Chondrocyte (in vitro differentiated cells): ENCODE data around the gene DLEC1. TPM values are rescaled to one million over a fixed set of nuclear protein-coding genes. Genes with fewer than 3 reads are reported as not detected.

Experiments
- DNase-seq: peaks from one replicate; pipeline ENCODE4 v3.0.0; 2021; ENCODE audit warnings: mixed read lengths, low spot score
- H3K27ac Mint-ChIP-seq: one replicate; pipeline ENCODE4 v1.8.0; 2021; ENCODE audit warnings: mild to moderate bottlenecking, moderate library complexity, mixed read lengths; ENCODE audit not compliant: unreplicated experiment
- H3K27me3 Mint-ChIP-seq: 2 replicates; pipeline ENCODE4 v1.8.0; 2021; ENCODE audit warnings: low read depth, mixed read lengths
- H3K36me3 Mint-ChIP-seq: 2 replicates; pipeline ENCODE4 v1.8.0; 2021; ENCODE audit warnings: low read depth, mixed read lengths
- H3K4me1 Mint-ChIP-seq: 2 replicates; pipeline ENCODE4 v1.8.0; 2021; ENCODE audit warnings: low read depth, mild to moderate bottlenecking, mixed read lengths
- H3K4me3 Mint-ChIP-seq: one replicate; pipeline ENCODE4 v1.8.0; 2021; ENCODE audit warnings: mild to moderate bottlenecking, moderate library complexity, mixed read lengths; ENCODE audit not compliant: unreplicated experiment
- H3K9me3 Mint-ChIP-seq: 2 replicates; pipeline ENCODE4 v1.8.0; 2021; ENCODE audit warnings: low read depth, mixed read lengths
- CTCF ChIP-seq: fragments of 200-600 bp; sonication (generic); IDR thresholded peaks from 2 replicates; pipeline ENCODE4 v1.5.0; 2021; ENCODE audit warnings: antibody characterized with exemption, mild to moderate bottlenecking, moderate library complexity
- total RNA-seq: library from RNA; stranded (reverse); gene quantifications from 3 replicates; pipeline ENCODE4 v1.2.1, GENCODE V29; 2021

DLEC1 gene
- total RNA-seq, 1 donor from 2014 or later: 0.17 TPM

- no peak overlapping the region for H3K27ac Mint-ChIP-seq
Measured at GRCh38 chr3:38002940-38003339, 36.1 kb upstream of the DLEC1 start.

GRCh38 chr3:38003371-38003816 lies 35.6 kb upstream of the DLEC1 start:
- Mint-ChIP-seq H3K27ac (no peak overlapping the region), H3K36me3 (peaks cover 7% of the 10 kb centered on the region), H3K27me3 (no peaks in the 10 kb centered on the region), H3K4me3 (no peak overlapping the region), H3K4me1 (peaks cover 15% of the 10 kb centered on the region), H3K9me3 (no peaks in the 10 kb centered on the region)
- TF ChIP-seq CTCF: peak; percentile 88
- DNase-seq: peak; percentile 91

More at GRCh38 chr3:38002940-38003339, 36.1 kb upstream of the DLEC1 start:
- Mint-ChIP-seq H3K4me1 (peaks cover 18% of the 10 kb centered on the region), H3K4me3 (no peak overlapping the region), H3K9me3 (no peaks in the 10 kb centered on the region), H3K36me3 (peaks cover 4% of the 10 kb centered on the region), H3K27me3 (no peaks in the 10 kb centered on the region)
- TF ChIP-seq CTCF: no peak
- peak; percentile 70 for DNase-seq

- H3K27me3 Mint-ChIP-seq: no peaks in the 10 kb centered on the region
- DNase-seq: peak; percentile 74
- no peak for TF ChIP-seq CTCF
- no peaks in the 10 kb centered on the region for H3K9me3 Mint-ChIP-seq
- no peak overlapping the region for H3K4me3 Mint-ChIP-seq
- H3K27ac Mint-ChIP-seq: no peak overlapping the region
- H3K4me1 Mint-ChIP-seq: peaks cover 11% of the 10 kb centered on the region
- H3K36me3 Mint-ChIP-seq: peaks cover 8% of the 10 kb centered on the region
Measured at GRCh38 chr3:38003817-38004414, 35.1 kb upstream of the DLEC1 start.

GRCh38 chr3:38004415-38005075 lies 34.5 kb upstream of the DLEC1 start:
- no peak overlapping the region for H3K4me3 Mint-ChIP-seq
- DNase-seq: peak; percentile 51
- H3K27ac Mint-ChIP-seq: peak overlapping the region; percentile 17
- peaks cover 9% of the 10 kb centered on the region for H3K36me3 Mint-ChIP-seq
- peak; percentile 82 for TF ChIP-seq CTCF
- H3K9me3 Mint-ChIP-seq: no peaks in the 10 kb centered on the region
- no peaks in the 10 kb centered on the region for H3K27me3 Mint-ChIP-seq
- H3K4me1 Mint-ChIP-seq: peaks cover 7% of the 10 kb centered on the region

GRCh38 chr3:38005076-38006020 lies 33.7 kb upstream of the DLEC1 start:
- peak overlapping the region; percentile 17 for H3K27ac Mint-ChIP-seq
- H3K4me3 Mint-ChIP-seq: no peak overlapping the region
- no peak for TF ChIP-seq CTCF
- peaks cover 11% of the 10 kb centered on the region for H3K36me3 Mint-ChIP-seq
- no peaks in the 10 kb centered on the region for H3K27me3 Mint-ChIP-seq
- no peaks in the 10 kb centered on the region for H3K9me3 Mint-ChIP-seq
- DNase-seq: no peak
- peaks cover 7% of the 10 kb centered on the region for H3K4me1 Mint-ChIP-seq
